HUES6 (cell line): ENCODE measurements around the gene RXFP1.

ENCODE experiments used
- H3K27ac ChIP-seq: 2 replicates; pipeline ENCODE4 v1.7.0; 2013; ENCODE audit warnings: low read depth, mild to moderate bottlenecking, low read length, inconsistent platforms
- H3K27me3 ChIP-seq: 2 replicates; pipeline ENCODE4 v1.6.1; 2013; ENCODE audit warnings: low read length; ENCODE audit not compliant: control insufficient read depth, insufficient read depth
- H3K36me3 ChIP-seq: 2 replicates; pipeline ENCODE4 v1.6.1; 2013; ENCODE audit warnings: low read length; ENCODE audit not compliant: control insufficient read depth, insufficient read depth
- H3K4me1 ChIP-seq: 2 replicates; pipeline ENCODE4 v1.6.1; 2013; ENCODE audit warnings: low read length; ENCODE audit not compliant: control insufficient read depth, insufficient read depth
- H3K4me3 ChIP-seq: 2 replicates; pipeline ENCODE4 v1.5.1; 2013; ENCODE audit warnings: low read depth, low read length
- H3K9ac ChIP-seq: one replicate; pipeline ENCODE4 v1.6.1; 2013; ENCODE audit warnings: mild to moderate bottlenecking, low read length
- H3K9me3 ChIP-seq: 2 replicates; pipeline ENCODE4 v1.6.1; 2013; ENCODE audit warnings: low read depth, low read length; ENCODE audit not compliant: control insufficient read depth, insufficient read depth

RXFP1 gene

GRCh38 chr4:158588777-158589176 is 67.1 kb downstream of the RXFP1 start:
- Histone ChIP-seq H3K36me3 (no peaks in the 10 kb centered on the region), H3K9ac (no peak overlapping the region), H3K27ac (no peak overlapping the region), H3K4me3 (no peak overlapping the region), H3K9me3 (no peaks in the 10 kb centered on the region), H3K27me3 (no peaks in the 10 kb centered on the region), H3K4me1 (no peaks in the 10 kb centered on the region)

- no peaks in the 10 kb centered on the region for H3K36me3 ChIP-seq
- no peaks in the 10 kb centered on the region for H3K27me3 ChIP-seq
- H3K4me1 ChIP-seq: no peaks in the 10 kb centered on the region
- no peak overlapping the region for H3K27ac ChIP-seq
- no peak overlapping the region for H3K9ac ChIP-seq
- no peak overlapping the region for H3K4me3 ChIP-seq
- H3K9me3 ChIP-seq: no peaks in the 10 kb centered on the region
Measured at GRCh38 chr4:158590306-158590705, 68.6 kb downstream of the RXFP1 start.

- Histone ChIP-seq H3K36me3 (no peaks in the 10 kb centered on the region), H3K27ac (no peak overlapping the region), H3K9me3 (no peaks in the 10 kb centered on the region), H3K4me1 (no peaks in the 10 kb centered on the region), H3K4me3 (no peak overlapping the region), H3K9ac (no peak overlapping the region), H3K27me3 (no peaks in the 10 kb centered on the region)
Measured at GRCh38 chr4:158590824-158591223, 69.1 kb downstream of the RXFP1 start.

DNA sequence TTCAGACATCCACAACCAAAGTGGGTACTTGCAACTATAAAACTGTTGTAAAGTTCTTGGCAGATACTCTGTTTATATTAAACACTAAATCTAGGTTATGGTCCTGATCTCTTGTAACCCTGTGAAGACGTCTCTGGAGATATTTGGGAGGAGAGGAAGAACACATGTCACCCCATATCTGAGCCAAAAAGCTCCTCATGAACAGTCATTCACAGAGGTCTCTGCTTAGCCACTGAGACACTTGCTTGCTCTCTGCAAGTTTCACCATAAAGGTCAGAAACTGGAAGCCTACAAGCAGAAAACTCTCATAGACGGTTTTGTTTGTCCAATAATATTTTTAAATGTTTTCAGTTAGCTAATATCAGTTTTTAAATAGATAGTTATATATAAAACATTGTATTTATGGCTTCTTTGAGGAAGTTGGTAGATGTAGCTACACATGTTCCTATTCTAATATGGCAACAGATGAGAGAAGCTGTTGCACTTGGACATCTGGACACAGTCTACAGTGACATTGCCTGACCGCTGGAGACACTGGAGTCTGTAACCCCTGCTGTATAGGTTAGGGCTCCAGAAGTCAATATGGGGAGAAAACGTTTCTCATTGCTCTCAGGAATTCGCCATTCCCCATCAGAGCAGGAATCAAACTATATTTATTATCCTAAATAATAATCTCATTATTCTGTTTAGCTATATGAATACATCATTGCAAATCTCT is 76.4 kb downstream of the RXFP1 start:
- Histone ChIP-seq H3K36me3 (no peaks in the 10 kb centered on the region), H3K27me3 (no peaks in the 10 kb centered on the region), H3K4me3 (no peak overlapping the region), H3K27ac (no peak overlapping the region), H3K4me1 (no peaks in the 10 kb centered on the region), H3K9me3 (no peaks in the 10 kb centered on the region), H3K9ac (no peak overlapping the region)

DNA sequence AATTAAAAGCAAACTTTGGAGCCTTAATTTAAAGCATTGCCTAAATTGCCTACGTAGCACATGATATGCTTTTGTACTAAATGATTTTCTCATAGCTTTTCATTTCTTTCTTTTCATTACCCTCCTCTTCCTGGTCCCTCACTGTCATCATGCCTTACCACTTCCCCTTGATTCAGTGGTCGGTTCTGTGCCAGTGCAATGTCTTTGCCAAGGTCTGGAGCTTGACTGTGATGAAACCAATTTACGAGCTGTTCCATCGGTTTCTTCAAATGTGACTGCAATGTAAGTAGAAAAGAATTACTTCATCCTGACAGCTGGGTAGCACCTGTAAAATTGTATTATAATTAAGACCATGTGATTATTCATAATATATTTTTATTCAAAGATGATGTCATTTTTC is 77.5 kb downstream of the RXFP1 start:
- Histone ChIP-seq H3K9me3 (no peaks in the 10 kb centered on the region), H3K27ac (no peak overlapping the region), H3K36me3 (no peaks in the 10 kb centered on the region), H3K9ac (no peak overlapping the region), H3K27me3 (no peaks in the 10 kb centered on the region), H3K4me3 (no peak overlapping the region), H3K4me1 (no peaks in the 10 kb centered on the region)

DNA sequence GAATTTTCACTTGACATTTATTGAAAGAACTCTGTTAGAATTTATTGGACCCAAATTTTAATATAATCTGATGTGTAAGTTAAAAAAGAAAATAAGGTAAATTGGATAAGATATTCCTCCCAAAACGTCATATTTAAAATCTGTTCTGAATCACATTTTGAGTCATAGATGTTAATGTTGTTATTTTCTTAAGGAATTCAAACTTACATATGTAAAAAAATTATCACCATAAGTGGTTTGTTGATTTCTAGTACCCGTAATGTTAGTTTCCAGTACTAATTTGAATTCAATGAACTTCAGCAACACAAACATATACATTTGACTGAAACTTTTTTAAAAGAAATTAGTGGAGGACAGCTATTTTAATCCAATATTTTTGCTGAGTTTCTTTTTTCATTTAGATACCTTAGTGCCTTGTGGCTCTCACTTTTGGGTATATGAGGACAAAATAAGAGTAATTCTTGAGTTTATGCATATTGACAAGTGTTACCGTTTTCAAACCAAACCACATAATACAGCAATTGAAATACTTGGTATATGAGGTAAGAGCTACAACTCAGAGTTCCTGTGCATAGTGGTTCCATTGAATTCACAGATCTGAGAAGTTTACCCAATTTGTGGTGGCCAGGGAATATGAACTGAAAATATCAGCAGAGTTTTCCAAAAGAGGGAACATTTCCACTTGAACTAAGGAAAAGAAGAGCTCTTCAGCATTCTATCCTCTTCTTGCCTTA is 78.2 kb downstream of the RXFP1 start:
- H3K9ac ChIP-seq: no peak overlapping the region
- H3K36me3 ChIP-seq: no peaks in the 10 kb centered on the region
- no peaks in the 10 kb centered on the region for H3K27me3 ChIP-seq
- no peaks in the 10 kb centered on the region for H3K4me1 ChIP-seq
- no peaks in the 10 kb centered on the region for H3K9me3 ChIP-seq
- no peak overlapping the region for H3K27ac ChIP-seq
- H3K4me3 ChIP-seq: no peak overlapping the region

DNA sequence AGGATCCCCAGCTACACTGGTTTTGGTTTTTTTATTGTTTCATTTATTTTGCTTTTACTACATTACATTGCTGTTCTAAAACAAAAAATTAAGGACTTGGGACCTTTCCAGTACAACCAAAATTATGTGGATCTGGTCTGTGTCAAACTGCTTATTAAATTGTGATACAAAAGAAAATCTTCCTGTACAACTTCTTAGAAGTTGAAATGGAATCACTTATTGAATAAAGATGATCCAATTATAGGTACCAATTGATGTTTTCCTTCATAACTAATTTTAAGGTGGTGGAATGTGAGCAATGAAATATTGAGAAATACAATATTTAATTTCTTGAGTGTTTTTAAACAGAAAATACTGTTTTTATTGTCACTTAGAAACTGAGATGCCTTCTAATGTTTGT is 82.7 kb downstream of the RXFP1 start:
- Histone ChIP-seq H3K9ac (no peak overlapping the region), H3K27ac (no peak overlapping the region), H3K36me3 (no peaks in the 10 kb centered on the region), H3K4me3 (no peak overlapping the region), H3K4me1 (no peaks in the 10 kb centered on the region), H3K9me3 (no peaks in the 10 kb centered on the region), H3K27me3 (no peaks in the 10 kb centered on the region)

DNA sequence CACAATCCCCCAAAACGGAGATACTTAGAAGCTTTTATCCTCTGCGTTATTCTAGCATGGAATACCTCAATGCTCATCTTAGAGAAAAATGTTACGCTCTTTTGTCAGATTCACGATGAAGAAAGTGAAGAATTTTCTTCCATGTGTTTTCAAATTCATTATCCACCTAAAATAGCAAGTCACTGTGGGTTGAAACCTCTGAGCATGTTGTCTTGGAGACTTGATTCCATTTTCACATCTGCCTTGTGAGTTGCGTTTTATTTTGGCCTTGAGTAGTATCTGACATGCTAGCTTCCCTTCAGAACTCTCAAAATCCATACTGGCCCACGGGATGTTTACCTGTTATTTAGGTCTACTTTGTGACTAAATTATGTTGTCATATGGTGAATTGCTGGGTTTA is 83.7 kb downstream of the RXFP1 start:
- Histone ChIP-seq H3K9me3 (no peaks in the 10 kb centered on the region), H3K36me3 (no peaks in the 10 kb centered on the region), H3K4me1 (no peaks in the 10 kb centered on the region), H3K9ac (no peak overlapping the region), H3K27me3 (no peaks in the 10 kb centered on the region), H3K4me3 (no peak overlapping the region), H3K27ac (no peak overlapping the region)

DNA sequence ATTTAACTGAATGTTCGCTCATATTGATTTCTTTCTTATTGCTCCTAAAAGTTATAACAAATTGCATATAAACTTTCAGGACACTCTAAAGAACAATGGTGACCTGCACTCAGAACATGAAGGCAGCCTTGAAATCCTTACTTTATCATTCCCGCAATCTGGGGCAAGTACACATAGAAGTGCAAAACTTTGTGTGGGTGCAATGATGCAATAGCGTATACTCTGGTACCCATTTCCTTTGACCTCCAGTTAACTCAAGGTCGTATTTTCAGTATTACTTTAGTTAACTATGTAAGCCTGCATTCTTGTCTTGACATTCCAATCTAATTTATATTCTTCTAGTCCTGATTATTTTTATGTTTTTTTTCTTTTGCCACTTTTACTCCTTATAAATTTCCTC is 85.3 kb downstream of the RXFP1 start:
- Histone ChIP-seq H3K4me3 (no peak overlapping the region), H3K9ac (no peak overlapping the region), H3K4me1 (no peaks in the 10 kb centered on the region), H3K9me3 (no peaks in the 10 kb centered on the region), H3K27me3 (no peaks in the 10 kb centered on the region), H3K36me3 (no peaks in the 10 kb centered on the region), H3K27ac (no peak overlapping the region)

- no peaks in the 10 kb centered on the region for H3K4me1 ChIP-seq
- no peaks in the 10 kb centered on the region for H3K9me3 ChIP-seq
- H3K27me3 ChIP-seq: no peaks in the 10 kb centered on the region
- H3K4me3 ChIP-seq: no peak overlapping the region
- no peak overlapping the region for H3K9ac ChIP-seq
- no peaks in the 10 kb centered on the region for H3K36me3 ChIP-seq
- H3K27ac ChIP-seq: no peak overlapping the region
Measured at GRCh38 chr4:158609116-158609515, 87.4 kb downstream of the RXFP1 start.

DNA sequence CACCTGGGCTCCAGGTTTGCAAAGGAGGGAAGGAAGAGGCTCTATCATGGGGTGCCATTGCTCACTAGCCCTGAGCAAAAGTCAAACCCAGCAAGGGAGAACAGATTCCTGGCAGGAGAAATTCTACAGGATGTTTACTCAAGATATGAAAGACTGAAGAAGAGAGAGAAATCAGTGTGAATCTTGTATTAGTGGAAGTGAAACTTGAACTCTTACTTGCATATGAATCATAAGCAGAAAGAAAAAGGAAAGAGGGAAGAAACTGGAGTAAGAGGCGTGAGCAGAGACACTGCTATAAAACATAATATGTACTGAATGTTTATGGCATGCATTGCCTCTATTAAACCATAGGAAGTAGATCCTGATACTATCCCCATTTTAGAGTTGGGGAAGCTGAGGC is 89.1 kb downstream of the RXFP1 start:
- H3K9me3 ChIP-seq: no peaks in the 10 kb centered on the region
- H3K36me3 ChIP-seq: no peaks in the 10 kb centered on the region
- no peaks in the 10 kb centered on the region for H3K27me3 ChIP-seq
- H3K4me3 ChIP-seq: no peak overlapping the region
- no peaks in the 10 kb centered on the region for H3K4me1 ChIP-seq
- no peak overlapping the region for H3K27ac ChIP-seq
- H3K9ac ChIP-seq: no peak overlapping the region
